ENCODE results near the gene FGGY. TPM values are rescaled to one million over a fixed set of nuclear protein-coding genes. Genes with fewer than 3 reads are reported as not detected.

FGGY gene
- total and polyA plus RNA-seq, 7 experiments from 2014 or later, result 2.5 to 15.2 (median 11.2) TPM

GRCh38 chr1:59671066-59671952 lies 374.4 kb downstream of the FGGY start:
- Mint-ChIP-seq H3K36me3 (peaks cover 0 to 20% (median 11%) of the 10 kb centered on the region in 5 donors), H3K4me1 (peaks cover 0 to 8% (median 0%) of the 10 kb centered on the region in 7 donors), H3K4me3 (no peak overlapping the region), H3K9me3 (no peaks in the 10 kb centered on the region), H3K27ac (no peak overlapping the region), H3K27me3 (no peaks in the 10 kb centered on the region)
- Histone ChIP-seq H3K36me3 (ENCODE audit: control insufficient read depth in 2 of 3, insufficient read depth in 3 of 3, low read length in 3 of 3) (no peaks in the 10 kb centered on the region), H3K4me3 (ENCODE audit: low read length) (no peak overlapping the region), H3K4me1 (ENCODE audit: control insufficient read depth in 2 of 2, insufficient read depth in 2 of 2, low read length in 2 of 2) (no peaks in the 10 kb centered on the region), H3K9me3 (ENCODE audit: control insufficient read depth in 2 of 3, low read length in 3 of 3) (no peaks in the 10 kb centered on the region), H3K27me3 (ENCODE audit: control insufficient read depth in 2 of 2, insufficient read depth in 2 of 2, low read length in 2 of 2) (no peaks in the 10 kb centered on the region), H3K27ac (ENCODE audit: low read depth, low read length) (no peak overlapping the region)
- ATAC-seq (no peak), DNase-seq (no peak)
- POLR2A ChIA-PET, result no interaction called here
- CTCF ChIA-PET, result no interaction called here
- intact Hi-C loops (cut with micrococcal nuclease), result no loop called here

GRCh38 chr1:59671953-59672305 lies 375.0 kb downstream of the FGGY start:
- Histone ChIP-seq H3K9me3 (ENCODE audit: control insufficient read depth in 2 of 3, low read length in 3 of 3) (no peaks in the 10 kb centered on the region), H3K27me3 (ENCODE audit: control insufficient read depth in 2 of 2, insufficient read depth in 2 of 2, low read length in 2 of 2) (no peaks in the 10 kb centered on the region), H3K4me1 (ENCODE audit: control insufficient read depth in 2 of 2, insufficient read depth in 2 of 2, low read length in 2 of 2) (no peaks in the 10 kb centered on the region), H3K4me3 (ENCODE audit: low read length) (no peak overlapping the region), H3K27ac (ENCODE audit: low read depth, low read length) (no peak overlapping the region), H3K36me3 (ENCODE audit: control insufficient read depth in 2 of 3, insufficient read depth in 3 of 3, low read length in 3 of 3) (no peaks in the 10 kb centered on the region)
- intact Hi-C loops (cut with micrococcal nuclease), result no loop called here
- ATAC-seq (no peak), DNase-seq (no peak)
- no peak overlapping the region for H3K4me3 Mint-ChIP-seq
- H3K4me1 Mint-ChIP-seq, result peaks cover 0 to 8% (median 0%) of the 10 kb centered on the region in 7 donors
- ChIA-PET CTCF (no interaction called here), POLR2A (no interaction called here)
- H3K36me3 Mint-ChIP-seq, result peaks cover 0 to 20% (median 11%) of the 10 kb centered on the region in 5 donors
- H3K27me3 Mint-ChIP-seq, result no peaks in the 10 kb centered on the region
- H3K9me3 Mint-ChIP-seq, result no peaks in the 10 kb centered on the region
- no peak overlapping the region for H3K27ac Mint-ChIP-seq

- Histone ChIP-seq H3K27me3 (ENCODE audit: control insufficient read depth in 2 of 2, insufficient read depth in 2 of 2, low read length in 2 of 2) (no peaks in the 10 kb centered on the region), H3K9me3 (ENCODE audit: control insufficient read depth in 2 of 3, low read length in 3 of 3) (no peaks in the 10 kb centered on the region), H3K27ac (ENCODE audit: low read depth, low read length) (no peak overlapping the region), H3K4me3 (ENCODE audit: low read length) (no peak overlapping the region), H3K4me1 (ENCODE audit: control insufficient read depth in 2 of 2, insufficient read depth in 2 of 2, low read length in 2 of 2) (no peaks in the 10 kb centered on the region), H3K36me3 (ENCODE audit: control insufficient read depth in 2 of 3, insufficient read depth in 3 of 3, low read length in 3 of 3) (no peaks in the 10 kb centered on the region)
- Mint-ChIP-seq H3K4me1 (peaks cover 0 to 9% (median 0%) of the 10 kb centered on the region in 7 donors), H3K4me3 (no peak overlapping the region), H3K9me3 (no peaks in the 10 kb centered on the region), H3K36me3 (peaks cover 0 to 12% (median 5%) of the 10 kb centered on the region in 5 donors), H3K27ac (no peak overlapping the region), H3K27me3 (no peaks in the 10 kb centered on the region)
- intact Hi-C loops (cut with micrococcal nuclease), result no loop called here
- ChIA-PET POLR2A (no interaction called here), CTCF (no interaction called here)
- ATAC-seq, result peak; percentile 50
- no peak for DNase-seq
Observed at GRCh38 chr1:59672851-59673572, 376.1 kb downstream of the FGGY start.

GRCh38 chr1:59673573-59674450 lies 376.9 kb downstream of the FGGY start:
- Histone ChIP-seq H3K4me3 (ENCODE audit: low read length) (no peak overlapping the region), H3K4me1 (ENCODE audit: control insufficient read depth in 2 of 2, insufficient read depth in 2 of 2, low read length in 2 of 2) (no peaks in the 10 kb centered on the region), H3K27ac (ENCODE audit: low read depth, low read length) (no peak overlapping the region), H3K9me3 (ENCODE audit: control insufficient read depth in 2 of 3, low read length in 3 of 3) (no peaks in the 10 kb centered on the region), H3K36me3 (ENCODE audit: control insufficient read depth in 2 of 3, insufficient read depth in 3 of 3, low read length in 3 of 3) (no peaks in the 10 kb centered on the region), H3K27me3 (ENCODE audit: control insufficient read depth in 2 of 2, insufficient read depth in 2 of 2, low read length in 2 of 2) (no peaks in the 10 kb centered on the region)
- intact Hi-C loops (cut with micrococcal nuclease), result no loop called here
- CTCF ChIA-PET, result no interaction called here
- no peak overlapping the region for H3K27ac Mint-ChIP-seq
- no peak overlapping the region for H3K4me3 Mint-ChIP-seq
- no peaks in the 10 kb centered on the region for H3K27me3 Mint-ChIP-seq
- peaks cover 0 to 9% (median 0%) of the 10 kb centered on the region in 7 donors for H3K4me1 Mint-ChIP-seq
- no peaks in the 10 kb centered on the region for H3K9me3 Mint-ChIP-seq
- no peak for ATAC-seq
- DNase-seq, result no peak
- H3K36me3 Mint-ChIP-seq, result peaks cover 0 to 8% (median 5%) of the 10 kb centered on the region in 5 donors
- POLR2A ChIA-PET, result no interaction called here

- H3K4me1 Mint-ChIP-seq, result peaks cover 0 to 9% (median 0%) of the 10 kb centered on the region in 7 donors
- ATAC-seq (peak; percentile 48), DNase-seq (no peak)
- H3K36me3 Mint-ChIP-seq, result peaks cover 0 to 6% (median 5%) of the 10 kb centered on the region in 5 donors
- no peaks in the 10 kb centered on the region for H3K4me1 ChIP-seq (ENCODE audit: control insufficient read depth in 2 of 2, insufficient read depth in 2 of 2, low read length in 2 of 2)
- no peaks in the 10 kb centered on the region for H3K27me3 ChIP-seq (ENCODE audit: control insufficient read depth in 2 of 2, insufficient read depth in 2 of 2, low read length in 2 of 2)
- CTCF ChIA-PET, result no interaction called here
- intact Hi-C loops (cut with micrococcal nuclease), result no loop called here
- POLR2A ChIA-PET, result no interaction called here
- H3K9me3 ChIP-seq (ENCODE audit: control insufficient read depth in 2 of 3, low read length in 3 of 3), result no peaks in the 10 kb centered on the region
- no peak overlapping the region for H3K27ac Mint-ChIP-seq
- no peaks in the 10 kb centered on the region for H3K9me3 Mint-ChIP-seq
- no peaks in the 10 kb centered on the region for H3K27me3 Mint-ChIP-seq
- no peak overlapping the region for H3K4me3 Mint-ChIP-seq
- H3K36me3 ChIP-seq (ENCODE audit: control insufficient read depth in 2 of 3, insufficient read depth in 3 of 3, low read length in 3 of 3), result no peaks in the 10 kb centered on the region
- no peak overlapping the region for H3K4me3 ChIP-seq (ENCODE audit: low read length)
- H3K27ac ChIP-seq (ENCODE audit: low read depth, low read length), result no peak overlapping the region
Observed at GRCh38 chr1:59674595-59674994, 377.7 kb downstream of the FGGY start.

- Mint-ChIP-seq H3K36me3 (peaks cover 0 to 6% (median 5%) of the 10 kb centered on the region in 5 donors), H3K27ac (no peak overlapping the region), H3K9me3 (no peaks in the 10 kb centered on the region), H3K4me3 (no peak overlapping the region), H3K4me1 (peaks cover 0 to 9% (median 0%) of the 10 kb centered on the region in 7 donors), H3K27me3 (no peaks in the 10 kb centered on the region)
- Histone ChIP-seq H3K27ac (ENCODE audit: low read depth, low read length) (no peak overlapping the region), H3K4me1 (ENCODE audit: control insufficient read depth in 2 of 2, insufficient read depth in 2 of 2, low read length in 2 of 2) (no peaks in the 10 kb centered on the region), H3K27me3 (ENCODE audit: control insufficient read depth in 2 of 2, insufficient read depth in 2 of 2, low read length in 2 of 2) (no peaks in the 10 kb centered on the region), H3K4me3 (ENCODE audit: low read length) (no peak overlapping the region), H3K36me3 (ENCODE audit: control insufficient read depth in 2 of 3, insufficient read depth in 3 of 3, low read length in 3 of 3) (no peaks in the 10 kb centered on the region), H3K9me3 (ENCODE audit: control insufficient read depth in 2 of 3, low read length in 3 of 3) (no peaks in the 10 kb centered on the region)
- no peak for ATAC-seq
- ChIA-PET CTCF (no interaction called here), POLR2A (interaction anchor here (0.7 kb wide), 1 partner anchor 13 kb away, joined by 4 read pairs; no protein-coding TSS in a partner anchor)
- DNase-seq, result no peak
- intact Hi-C loops (cut with micrococcal nuclease), result no loop called here
Observed at GRCh38 chr1:59675936-59676335, 379.0 kb downstream of the FGGY start.
